HepG2 (cell line): Measurements from ENCODE around the gene UNC5CL. TPM values are rescaled to one million over a fixed set of nuclear protein-coding genes. Genes with fewer than 3 reads are reported as not detected.

Experiments used
- AHDC1 ChIP-seq: sonication (generic); formaldehyde crosslinking; IDR thresholded peaks from 2 replicates; pipeline ENCODE4 v1.5.1; 2020; ENCODE audit warnings: mild to moderate bottlenecking, missing genetic modification reagents, borderline replicate concordance
- HHEX ChIP-seq: IDR thresholded peaks from 2 replicates; pipeline ENCODE4 v1.6.1; 2016; ENCODE audit warnings: control low read depth
- HNRNPL ChIP-seq: fragments of 200-400 bp; formaldehyde crosslinking; IDR thresholded peaks from 2 replicates; pipeline ENCODE4 v1.6.1; 2017; ENCODE audit warnings: mild to moderate bottlenecking, low read depth, low read length
- KLF6 ChIP-seq: IDR thresholded peaks from 2 replicates; pipeline ENCODE4 v1.8.0; 2016; ENCODE audit warnings: missing biosample characterization, missing genetic modification reagents
- SMC3 ChIP-seq: IDR thresholded peaks from 2 replicates; pipeline ENCODE4 v1.6.1; 2011; ENCODE audit warnings: low read length, improper control_type of control experiment
- SNAPC2 ChIP-seq: sonication (generic); formaldehyde crosslinking; IDR thresholded peaks from 2 replicates; pipeline ENCODE4 v1.8.1; 2022; ENCODE audit warnings: mild to moderate bottlenecking, missing genetic modification reagents
- WIZ ChIP-seq: sonication (generic); formaldehyde crosslinking; IDR thresholded peaks from 2 replicates; pipeline ENCODE4 v1.5.1; 2020; ENCODE audit warnings: mild to moderate bottlenecking, missing genetic modification reagents
- XRCC5 ChIP-seq: fragments of 200-400 bp; formaldehyde crosslinking; optimal IDR thresholded peaks from 2 replicates; pipeline ENCODE3; 2017; ENCODE audit warnings: mild to moderate bottlenecking, low read length
- ZFP82 ChIP-seq: sonication (generic); formaldehyde crosslinking; IDR thresholded peaks from 2 replicates; pipeline ENCODE4 v1.5.1; 2020; ENCODE audit warnings: mild to moderate bottlenecking, missing genetic modification reagents, borderline replicate concordance
- polyA plus RNA-seq, 8 experiments: library from polyadenylated mRNA; depleted of rRNA in 3 of 8; stranded (reverse) in 7 of 8; unstranded in 1 of 8; fragments of >200 nt; fragmentation: Illumina TruSeq in 4 of 8; extraction: Trizol in 4 of 8; gene quantifications; 2 replicates each; pipeline versions ENCODE4 v1.2.1 to v1.2.3, GENCODE V29; 2011 to 2016; ENCODE audit warnings: low read depth in 4 of 8, missing spikeins in 1 of 8, mixed read lengths in 1 of 8; ENCODE audit not compliant: insufficient read depth in 1 of 8
- total RNA-seq, 5 experiments: library from RNA; depleted of rRNA; stranded (reverse); fragments of >200 nt; fragmentation: Illumina TruSeq; extraction: Trizol; gene quantifications; 2 replicates each; pipeline ENCODE4 v1.2.3, GENCODE V29; 2016; ENCODE audit warnings: low read depth in 1 of 5

Gene UNC5CL
- total and polyA plus RNA-seq, 2 of the 13 experiments (the other 11 are each of a cell fraction or from before 2014, with no cell fraction given), result 2.4 to 2.5 TPM

- 0 out of 2 replicates have a peak, but pooled peaks have one; percentile 26 for TF ChIP-seq SNAPC2 (CRISPR knock-in tag)
- peak; percentile 63; the same call in 1 of the 2 replicates for TF ChIP-seq HNRNPL
- TF ChIP-seq KLF6 (CRISPR knock-in tag), result no peak
- TF ChIP-seq XRCC5, result peak; percentile 6
- TF ChIP-seq AHDC1 (CRISPR knock-in tag), result no peak
- no peak for TF ChIP-seq WIZ (CRISPR knock-in tag)
- TF ChIP-seq SMC3, result no peak
- TF ChIP-seq HHEX (CRISPR knock-in tag), result no peak
- TF ChIP-seq ZFP82, result peak; percentile 72; the same call in 1 of the 2 replicates
These were observed 34.4 kb upstream of the UNC5CL start (continued) for GRCh38 chr6:41073203-41073967.
